NB4 (cell line): ENCODE results near the gene PCDHB2.
"Not testable (repeated sequence)": the region's sequence is repeated elsewhere in the genome, so short reads cannot be mapped to it uniquely, and the experiment has no call there.

Source experiments
- DNase-seq: peaks from one replicate; pipeline ENCODE4 v3.0.0; 2010; ENCODE audit warnings: low read depth
- H3K4me3 ChIP-seq: one replicate; pipeline ENCODE4 v1.5.1; 2011; ENCODE audit warnings: mild to moderate bottlenecking, low read depth, low read length, moderate library complexity
- CTCF ChIP-seq: IDR thresholded peaks from one replicate; pipeline ENCODE4 v1.5.1; 2012; ENCODE audit warnings: low read depth, low read length
- MAX ChIP-seq: IDR thresholded peaks from 2 replicates; pipeline ENCODE4 v1.6.1; 2011; ENCODE audit warnings: low read depth, low read length
- MYC ChIP-seq: IDR thresholded peaks from 2 replicates; pipeline ENCODE4 v1.6.1; 2011; ENCODE audit warnings: low read depth, low read length
- POLR2A ChIP-seq: IDR thresholded peaks from 2 replicates; pipeline ENCODE4 v1.6.1; 2011; ENCODE audit warnings: mild to moderate bottlenecking; ENCODE audit not compliant: insufficient read length; ENCODE audit errors: extremely low read depth

PCDHB2 gene

GRCh38 chr5:141135718-141136266 lies 41.4 kb downstream of the PCDHB2 start:
- DNase-seq = no peak
- TF ChIP-seq MAX = no peak
- no peak for TF ChIP-seq MYC
- TF ChIP-seq POLR2A = no peak
- no peak for TF ChIP-seq CTCF
- H3K4me3 ChIP-seq = no peak overlapping the region

DNA sequence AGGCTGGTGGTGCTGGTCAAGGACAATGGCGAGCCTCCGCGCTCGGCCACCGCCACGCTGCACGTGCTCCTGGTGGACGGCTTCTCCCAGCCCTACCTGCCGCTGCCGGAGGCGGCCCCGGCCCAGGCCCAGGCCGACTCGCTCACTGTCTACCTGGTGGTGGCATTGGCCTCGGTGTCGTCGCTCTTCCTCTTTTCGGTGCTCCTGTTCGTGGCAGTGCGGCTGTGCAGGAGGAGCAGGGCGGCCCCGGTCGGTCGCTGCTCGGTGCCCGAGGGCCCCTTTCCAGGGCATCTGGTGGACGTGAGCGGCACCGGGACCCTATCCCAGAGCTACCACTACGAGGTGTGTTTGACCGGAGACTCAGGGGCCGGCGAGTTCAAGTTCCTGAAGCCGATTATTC lies 42.9 kb downstream of the PCDHB2 start:
- DNase-seq, H3K4me3 ChIP-seq: not testable (repeated sequence)
